GM12875 (cell line): ENCODE results near the gene ADH6.

Experiments
- H3K4me3 ChIP-seq: one replicate; pipeline ENCODE4 v1.5.1; 2011; ENCODE audit warnings: low read depth, low read length, control low read depth
- TF ChIP-seq, protein P1 (sequence below): IDR thresholded peaks from 2 replicates; pipeline ENCODE4 v1.5.1; 2011; ENCODE audit warnings: low read depth, mild to moderate bottlenecking, control low read depth, inconsistent platforms, low read length, moderate library complexity, borderline replicate concordance; ENCODE audit not compliant: insufficient read depth

ADH6 gene

DNA sequence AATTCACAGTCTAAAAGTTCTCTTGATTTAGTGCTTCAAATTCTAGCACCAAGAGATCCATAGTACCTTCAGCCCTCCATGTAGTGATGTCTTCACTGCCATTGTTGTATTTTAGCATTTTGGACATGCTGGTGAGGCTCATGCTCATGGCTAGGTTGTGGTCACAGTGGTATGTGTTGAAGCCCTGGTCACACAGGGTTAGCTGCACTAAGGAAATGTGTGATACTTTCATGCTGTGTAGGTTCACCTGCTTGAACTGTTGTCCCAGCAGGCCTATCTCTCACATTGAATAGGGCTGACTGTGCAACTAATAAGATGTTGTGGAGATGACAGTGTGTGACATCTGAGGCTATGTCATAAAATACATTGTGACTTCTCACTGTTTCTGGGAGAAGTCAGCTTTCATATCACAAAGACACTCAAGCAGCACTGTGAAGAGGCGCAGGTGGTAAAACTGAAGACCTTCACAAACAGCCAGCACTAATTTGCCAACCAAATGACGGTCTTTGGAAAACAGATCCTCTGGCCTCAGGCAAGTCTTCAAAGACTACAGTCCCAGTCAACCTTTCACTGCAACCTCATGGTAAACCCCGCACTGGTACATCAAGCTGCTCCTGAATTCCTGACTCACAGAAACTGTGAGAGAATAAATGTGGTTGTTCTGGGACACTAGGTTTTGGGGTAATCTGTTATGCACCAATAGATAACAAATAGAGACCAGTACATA, 57.5 kb downstream of the ADH6 start:
- no peak overlapping the region for H3K4me3 ChIP-seq
- TF ChIP-seq, protein P1, sequence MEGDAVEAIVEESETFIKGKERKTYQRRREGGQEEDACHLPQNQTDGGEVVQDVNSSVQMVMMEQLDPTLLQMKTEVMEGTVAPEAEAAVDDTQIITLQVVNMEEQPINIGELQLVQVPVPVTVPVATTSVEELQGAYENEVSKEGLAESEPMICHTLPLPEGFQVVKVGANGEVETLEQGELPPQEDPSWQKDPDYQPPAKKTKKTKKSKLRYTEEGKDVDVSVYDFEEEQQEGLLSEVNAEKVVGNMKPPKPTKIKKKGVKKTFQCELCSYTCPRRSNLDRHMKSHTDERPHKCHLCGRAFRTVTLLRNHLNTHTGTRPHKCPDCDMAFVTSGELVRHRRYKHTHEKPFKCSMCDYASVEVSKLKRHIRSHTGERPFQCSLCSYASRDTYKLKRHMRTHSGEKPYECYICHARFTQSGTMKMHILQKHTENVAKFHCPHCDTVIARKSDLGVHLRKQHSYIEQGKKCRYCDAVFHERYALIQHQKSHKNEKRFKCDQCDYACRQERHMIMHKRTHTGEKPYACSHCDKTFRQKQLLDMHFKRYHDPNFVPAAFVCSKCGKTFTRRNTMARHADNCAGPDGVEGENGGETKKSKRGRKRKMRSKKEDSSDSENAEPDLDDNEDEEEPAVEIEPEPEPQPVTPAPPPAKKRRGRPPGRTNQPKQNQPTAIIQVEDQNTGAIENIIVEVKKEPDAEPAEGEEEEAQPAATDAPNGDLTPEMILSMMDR = no peak

DNA sequence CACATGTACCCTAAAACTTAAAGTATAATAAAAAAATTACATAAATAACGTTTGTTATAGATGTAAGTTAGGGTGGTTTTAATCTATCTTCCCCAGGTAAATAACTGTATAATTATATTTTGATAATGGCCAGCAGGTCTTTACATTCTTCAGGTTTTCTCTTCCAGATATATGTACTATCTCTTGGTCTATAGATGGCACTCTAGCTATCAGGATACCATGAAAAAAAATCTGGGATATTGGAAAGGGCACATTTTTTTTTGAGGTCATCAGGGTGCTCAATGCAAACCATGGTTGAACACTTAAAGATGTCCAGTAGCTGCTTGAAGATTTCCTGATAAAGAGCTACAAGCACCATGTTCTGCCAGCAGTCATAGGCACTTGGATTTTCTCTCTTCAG, 59.3 kb downstream of the ADH6 start:
- TF ChIP-seq, protein P1 = no peak
- no peak overlapping the region for H3K4me3 ChIP-seq

DNA sequence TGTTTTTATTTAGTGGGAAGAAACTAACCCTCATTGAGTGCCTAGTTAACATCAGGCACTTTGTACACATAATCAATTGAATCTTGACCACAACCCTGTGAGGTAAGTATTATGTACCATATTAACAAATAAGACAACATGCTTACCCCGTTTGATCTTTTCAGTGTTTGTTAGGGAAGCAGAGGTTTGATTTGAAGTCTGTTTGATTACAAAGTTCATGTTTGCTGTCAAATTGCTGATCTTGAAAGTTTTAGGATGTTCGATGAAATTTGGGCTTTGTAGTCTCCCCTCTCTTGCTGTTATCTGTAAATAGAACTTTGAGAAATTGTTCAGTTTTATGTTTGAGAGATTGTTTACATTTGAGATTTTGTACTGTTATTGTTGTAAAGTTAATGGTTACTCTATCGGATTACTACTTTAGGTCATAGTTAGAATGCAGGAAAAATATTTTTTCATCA, 61.5 kb downstream of the ADH6 start:
- TF ChIP-seq, protein P1 = no peak
- no peak overlapping the region for H3K4me3 ChIP-seq

DNA sequence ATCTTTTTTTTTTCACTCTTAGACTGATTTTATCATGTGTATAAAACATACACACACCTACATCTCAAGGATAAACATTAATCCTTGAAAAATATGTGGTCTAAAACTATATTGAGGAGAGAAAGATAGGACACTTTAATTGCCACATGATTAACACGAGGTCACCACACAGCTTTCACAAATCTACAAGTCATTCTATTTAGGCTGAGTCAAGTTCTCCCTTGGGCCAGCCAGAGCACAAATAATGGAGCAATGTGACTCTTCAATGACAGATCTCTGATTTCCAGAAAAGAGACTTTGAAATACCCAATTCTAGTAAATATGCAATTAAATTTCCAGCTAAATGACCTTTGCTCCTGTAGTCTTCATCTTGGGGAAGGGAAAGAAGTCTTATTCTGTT, 62.1 kb downstream of the ADH6 start:
- TF ChIP-seq, protein P1 = no peak
- H3K4me3 ChIP-seq = no peak overlapping the region

DNA sequence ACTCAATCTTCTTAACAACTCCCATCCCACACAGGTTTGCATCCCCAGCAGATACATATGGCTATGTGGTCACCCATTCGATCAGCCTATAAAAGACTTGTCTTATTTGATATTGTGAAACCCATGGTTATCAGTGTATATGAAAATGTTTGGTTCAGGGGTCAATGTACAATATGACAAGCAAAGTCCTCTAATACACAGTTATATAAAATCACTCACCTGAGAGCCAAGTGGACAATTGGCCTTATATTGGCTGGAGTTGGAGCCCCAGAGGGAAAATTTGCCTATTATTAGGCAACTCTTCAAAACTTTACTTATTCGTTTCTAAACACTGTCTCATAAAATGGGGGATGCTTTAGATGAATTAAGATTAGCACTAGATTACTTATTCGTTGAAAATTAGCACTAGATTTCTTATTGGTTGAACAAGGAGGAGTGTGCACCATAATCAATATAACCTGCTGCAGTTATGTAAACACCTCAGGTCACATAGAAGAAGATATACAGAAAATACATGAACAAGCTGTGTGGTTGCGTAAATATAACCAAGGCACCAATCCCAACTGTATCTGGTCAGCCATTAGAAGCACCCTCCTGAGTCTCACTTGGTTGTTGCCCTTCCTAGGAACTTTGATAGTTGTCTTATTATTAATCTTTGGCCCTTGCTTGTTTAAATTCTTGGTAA, 64.2 kb downstream of the ADH6 start:
- TF ChIP-seq, protein P1 = no peak
- H3K4me3 ChIP-seq = no peak overlapping the region
